HCT116 (cell line): ENCODE results near the gene HGFAC.

Experiments
- EZH2 ChIP-seq: fragments of 200-600 bp; sonication (generic); IDR thresholded peaks from 2 replicates; pipeline ENCODE4 v1.6.1; 2017; ENCODE audit warnings: antibody characterized with exemption, mixed run types
- POLR2A ChIP-seq: IDR thresholded peaks from 2 replicates; pipeline ENCODE4 v1.7.0; 2011; ENCODE audit warnings: borderline replicate concordance; ENCODE audit not compliant: insufficient read depth, insufficient read length; ENCODE audit errors: extremely low read depth
- SIN3A ChIP-seq: IDR thresholded peaks from 2 replicates; pipeline ENCODE4 v1.6.1; 2012; ENCODE audit warnings: low read depth
- TF ChIP-seq, protein P1 (sequence below), 3 experiments: fragments of 200-600 bp in 1 of 3; sonication (generic) in 1 of 3; IDR thresholded peaks in 2 of 3; conservative IDR thresholded peaks in 1 of 3; 2 replicates each; pipeline ENCODE4 v1.5.1; 2012 to 2017; ENCODE audit warnings: low read depth in 2 of 3, low read length in 2 of 3, antibody characterized with exemption in 1 of 3, borderline replicate concordance in 1 of 3, control low read depth in 1 of 3, mild to moderate bottlenecking in 1 of 3, mixed read lengths in 1 of 3, mixed run types in 1 of 3, moderate library complexity in 1 of 3; ENCODE audit not compliant: insufficient read depth in 1 of 3
- TF ChIP-seq, protein P2 (sequence below): IDR thresholded peaks from 2 replicates; pipeline ENCODE4 v1.6.1; 2012
- TF ChIP-seq, protein P3 (sequence below): IDR thresholded peaks from 2 replicates; pipeline ENCODE4 v1.6.1; 2012; ENCODE audit warnings: low read depth

DNA sequence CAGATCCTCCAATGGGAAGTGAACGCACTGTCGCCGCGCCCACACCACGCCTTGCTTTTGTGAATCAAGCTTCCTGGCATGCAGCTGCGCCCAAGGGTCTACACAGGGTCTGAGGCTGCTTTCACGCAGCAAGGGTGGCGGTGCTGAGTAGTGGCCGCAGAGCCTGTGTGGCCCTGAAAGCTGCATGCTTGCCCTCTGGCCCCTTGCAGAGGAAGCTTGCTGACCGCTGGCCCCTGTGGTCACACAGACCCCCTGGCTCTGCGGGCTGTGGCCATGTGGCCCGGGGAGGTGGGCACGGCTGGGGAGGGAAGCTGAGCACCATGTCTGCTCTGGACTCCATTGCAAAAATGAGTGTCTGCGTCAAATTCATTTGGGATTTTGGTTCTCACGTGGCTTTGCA lies 30.1 kb downstream of the HGFAC start:
- TF ChIP-seq, protein P1, sequence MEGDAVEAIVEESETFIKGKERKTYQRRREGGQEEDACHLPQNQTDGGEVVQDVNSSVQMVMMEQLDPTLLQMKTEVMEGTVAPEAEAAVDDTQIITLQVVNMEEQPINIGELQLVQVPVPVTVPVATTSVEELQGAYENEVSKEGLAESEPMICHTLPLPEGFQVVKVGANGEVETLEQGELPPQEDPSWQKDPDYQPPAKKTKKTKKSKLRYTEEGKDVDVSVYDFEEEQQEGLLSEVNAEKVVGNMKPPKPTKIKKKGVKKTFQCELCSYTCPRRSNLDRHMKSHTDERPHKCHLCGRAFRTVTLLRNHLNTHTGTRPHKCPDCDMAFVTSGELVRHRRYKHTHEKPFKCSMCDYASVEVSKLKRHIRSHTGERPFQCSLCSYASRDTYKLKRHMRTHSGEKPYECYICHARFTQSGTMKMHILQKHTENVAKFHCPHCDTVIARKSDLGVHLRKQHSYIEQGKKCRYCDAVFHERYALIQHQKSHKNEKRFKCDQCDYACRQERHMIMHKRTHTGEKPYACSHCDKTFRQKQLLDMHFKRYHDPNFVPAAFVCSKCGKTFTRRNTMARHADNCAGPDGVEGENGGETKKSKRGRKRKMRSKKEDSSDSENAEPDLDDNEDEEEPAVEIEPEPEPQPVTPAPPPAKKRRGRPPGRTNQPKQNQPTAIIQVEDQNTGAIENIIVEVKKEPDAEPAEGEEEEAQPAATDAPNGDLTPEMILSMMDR (IDR thresholded peaks at IDR 0.05 in 2 of 3, conservative IDR thresholded peaks at IDR 0.05 in 1 of 3; ENCODE audit: borderline replicate concordance in 1 of 3, insufficient read depth in 1 of 3, low read depth in 2 of 3, low read length in 2 of 3) = no peak
- no peak for TF ChIP-seq POLR2A
- no peak for TF ChIP-seq EZH2
- TF ChIP-seq, protein P2, sequence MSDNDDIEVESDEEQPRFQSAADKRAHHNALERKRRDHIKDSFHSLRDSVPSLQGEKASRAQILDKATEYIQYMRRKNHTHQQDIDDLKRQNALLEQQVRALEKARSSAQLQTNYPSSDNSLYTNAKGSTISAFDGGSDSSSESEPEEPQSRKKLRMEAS = no peak
- no peak for TF ChIP-seq SIN3A
- TF ChIP-seq, protein P3, sequence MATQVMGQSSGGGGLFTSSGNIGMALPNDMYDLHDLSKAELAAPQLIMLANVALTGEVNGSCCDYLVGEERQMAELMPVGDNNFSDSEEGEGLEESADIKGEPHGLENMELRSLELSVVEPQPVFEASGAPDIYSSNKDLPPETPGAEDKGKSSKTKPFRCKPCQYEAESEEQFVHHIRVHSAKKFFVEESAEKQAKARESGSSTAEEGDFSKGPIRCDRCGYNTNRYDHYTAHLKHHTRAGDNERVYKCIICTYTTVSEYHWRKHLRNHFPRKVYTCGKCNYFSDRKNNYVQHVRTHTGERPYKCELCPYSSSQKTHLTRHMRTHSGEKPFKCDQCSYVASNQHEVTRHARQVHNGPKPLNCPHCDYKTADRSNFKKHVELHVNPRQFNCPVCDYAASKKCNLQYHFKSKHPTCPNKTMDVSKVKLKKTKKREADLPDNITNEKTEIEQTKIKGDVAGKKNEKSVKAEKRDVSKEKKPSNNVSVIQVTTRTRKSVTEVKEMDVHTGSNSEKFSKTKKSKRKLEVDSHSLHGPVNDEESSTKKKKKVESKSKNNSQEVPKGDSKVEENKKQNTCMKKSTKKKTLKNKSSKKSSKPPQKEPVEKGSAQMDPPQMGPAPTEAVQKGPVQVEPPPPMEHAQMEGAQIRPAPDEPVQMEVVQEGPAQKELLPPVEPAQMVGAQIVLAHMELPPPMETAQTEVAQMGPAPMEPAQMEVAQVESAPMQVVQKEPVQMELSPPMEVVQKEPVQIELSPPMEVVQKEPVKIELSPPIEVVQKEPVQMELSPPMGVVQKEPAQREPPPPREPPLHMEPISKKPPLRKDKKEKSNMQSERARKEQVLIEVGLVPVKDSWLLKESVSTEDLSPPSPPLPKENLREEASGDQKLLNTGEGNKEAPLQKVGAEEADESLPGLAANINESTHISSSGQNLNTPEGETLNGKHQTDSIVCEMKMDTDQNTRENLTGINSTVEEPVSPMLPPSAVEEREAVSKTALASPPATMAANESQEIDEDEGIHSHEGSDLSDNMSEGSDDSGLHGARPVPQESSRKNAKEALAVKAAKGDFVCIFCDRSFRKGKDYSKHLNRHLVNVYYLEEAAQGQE = no peak
